KOPT-K1 (cell line): ENCODE measurements around the gene NAPG.
"Not testable (repeated sequence)": the region's sequence is repeated elsewhere in the genome, so short reads cannot be mapped to it uniquely, and the experiment has no call there.

Experiments
- H3K27ac ChIP-seq: fragments of 200-600 bp; sonication (generic); 2 replicates; pipeline ENCODE4 v1.5.1; 2016; ENCODE audit warnings: antibody characterized with exemption, mild to moderate bottlenecking, low read depth, low read length; ENCODE audit not compliant: poor library complexity, severe bottlenecking
- H3K36me3 ChIP-seq: fragments of 200-600 bp; sonication (generic); 2 replicates; pipeline ENCODE4 v1.5.1; 2017; ENCODE audit warnings: antibody characterized with exemption, mild to moderate bottlenecking, low read length, moderate library complexity; ENCODE audit not compliant: insufficient read depth
- H3K9me3 ChIP-seq: fragments of 200-600 bp; sonication (generic); 2 replicates; pipeline ENCODE4 v1.5.1; 2017; ENCODE audit warnings: antibody characterized with exemption, low read length, mild to moderate bottlenecking; ENCODE audit not compliant: insufficient read depth, poor library complexity, severe bottlenecking

NAPG gene

GRCh38 chr18:10571537-10571936 is 45.7 kb downstream of the NAPG start:
- Histone ChIP-seq H3K36me3 (no peaks in the 10 kb centered on the region), H3K9me3 (no peaks in the 10 kb centered on the region), H3K27ac (no peak overlapping the region)

GRCh38 chr18:10573261-10573660 is 47.4 kb downstream of the NAPG start:
- H3K36me3 ChIP-seq, H3K27ac ChIP-seq, H3K9me3 ChIP-seq: not testable (repeated sequence)

DNA sequence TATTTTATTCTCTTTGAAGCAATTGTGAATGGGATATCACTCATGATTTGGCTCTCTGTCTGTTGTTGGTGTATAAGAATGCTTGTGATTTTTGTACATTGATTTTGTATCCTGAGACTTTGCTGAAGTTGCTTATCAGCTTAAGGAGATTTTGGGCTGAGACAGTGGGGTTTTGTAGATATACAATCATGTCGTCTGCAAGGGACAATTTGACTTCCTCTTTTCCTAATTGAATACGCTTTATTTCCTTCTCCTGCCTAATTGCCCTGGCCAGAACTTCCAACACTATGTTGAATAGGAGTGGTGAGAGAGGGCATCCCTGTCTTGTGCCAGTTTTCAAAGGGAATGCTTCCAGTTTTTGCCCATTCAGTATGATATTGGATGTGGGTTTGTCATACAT is 48.6 kb downstream of the NAPG start:
- not testable (repeated sequence) for H3K36me3 ChIP-seq, H3K27ac ChIP-seq, H3K9me3 ChIP-seq

- not testable (repeated sequence) for H3K36me3 ChIP-seq, H3K9me3 ChIP-seq, H3K27ac ChIP-seq
Observed at GRCh38 chr18:10577842-10578572, 52.2 kb downstream of the NAPG start.

- not testable (repeated sequence) for H3K9me3 ChIP-seq, H3K27ac ChIP-seq, H3K36me3 ChIP-seq
Observed at GRCh38 chr18:10578573-10578899, 52.7 kb downstream of the NAPG start.

DNA sequence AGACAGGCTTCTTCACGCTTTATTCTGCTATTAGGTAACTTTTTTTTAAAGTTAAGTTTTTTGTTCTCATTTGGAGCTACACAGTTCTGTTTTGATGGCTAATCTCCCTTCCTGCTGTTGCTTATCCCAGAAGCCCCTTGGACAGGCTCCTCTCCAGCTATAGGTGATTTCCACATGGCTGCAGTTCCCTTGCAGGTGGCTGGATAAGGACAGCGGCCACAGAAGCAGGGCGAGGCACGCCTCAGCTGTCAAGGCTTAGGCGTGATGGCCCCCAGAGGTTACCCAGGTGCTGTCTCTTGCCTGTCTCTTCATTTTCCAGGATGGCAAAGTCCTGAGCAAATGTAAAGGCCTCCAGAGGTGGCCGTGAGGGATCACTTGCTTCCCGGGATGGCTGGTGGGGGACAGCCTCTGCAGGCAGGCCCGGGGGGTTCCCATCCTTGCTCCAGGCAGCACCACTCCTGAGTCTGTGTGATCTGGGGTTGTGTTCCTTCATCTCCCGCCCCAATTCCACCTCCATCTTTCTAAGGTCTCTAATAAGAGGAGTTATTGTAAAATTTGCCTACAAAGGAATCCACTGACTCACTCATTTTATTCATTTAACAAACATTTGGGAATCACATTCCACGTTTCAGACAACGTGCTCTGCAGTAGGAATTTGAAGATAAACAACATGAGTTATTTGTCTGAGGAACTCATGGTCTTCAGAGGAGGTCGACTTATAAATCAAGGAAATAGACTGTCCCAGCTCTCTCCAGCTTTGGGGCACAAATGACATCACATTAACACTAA is 53.4 kb downstream of the NAPG start:
- no peaks in the 10 kb centered on the region for H3K9me3 ChIP-seq
- H3K36me3 ChIP-seq = no peaks in the 10 kb centered on the region
- H3K27ac ChIP-seq = no peak overlapping the region

DNA sequence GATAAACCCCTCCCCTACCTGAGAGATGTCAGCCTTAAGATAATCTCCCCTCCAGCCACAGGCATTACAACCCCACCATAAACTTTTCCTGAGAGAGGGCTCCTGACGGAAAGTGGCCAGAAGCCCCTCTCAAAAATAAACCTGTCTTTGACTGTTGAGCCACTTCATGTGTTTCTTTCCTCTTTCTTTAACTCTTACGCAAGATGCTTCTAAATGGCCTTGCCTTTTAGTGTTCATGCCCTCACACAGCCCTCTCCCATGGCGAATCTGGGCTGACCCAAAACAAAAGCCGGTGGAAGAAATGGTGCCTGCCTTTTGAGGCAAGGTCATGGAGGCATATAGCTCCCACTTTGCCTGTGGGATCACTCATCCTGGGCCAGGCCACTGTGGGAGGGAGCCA is 54.4 kb downstream of the NAPG start:
- Histone ChIP-seq H3K36me3 (no peaks in the 10 kb centered on the region), H3K27ac (no peak overlapping the region)

DNA sequence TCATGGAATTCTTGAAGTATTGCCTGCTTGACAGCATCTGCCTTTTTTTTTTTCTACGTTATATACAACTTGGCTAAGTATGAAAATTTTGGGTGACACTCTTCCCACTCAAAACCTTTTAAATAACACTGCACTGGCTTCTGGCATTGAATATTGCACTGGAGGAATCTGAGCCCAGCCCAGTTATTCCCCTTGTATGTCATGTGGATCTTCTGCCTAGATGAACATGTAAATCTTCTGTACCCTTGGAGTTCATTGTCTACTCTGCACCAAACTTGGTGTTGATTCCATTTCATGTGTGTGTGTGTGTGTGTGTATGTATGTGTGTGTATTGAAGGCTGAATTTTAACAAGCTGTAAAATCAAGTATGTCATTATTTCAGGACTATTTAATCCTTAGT is 59.4 kb downstream of the NAPG start:
- H3K36me3 ChIP-seq = no peaks in the 10 kb centered on the region
- no peak overlapping the region for H3K27ac ChIP-seq
- H3K9me3 ChIP-seq = no peaks in the 10 kb centered on the region

More for the DNA sequence above, 54.4 kb downstream of the NAPG start:
- H3K9me3 ChIP-seq = no peaks in the 10 kb centered on the region

DNA sequence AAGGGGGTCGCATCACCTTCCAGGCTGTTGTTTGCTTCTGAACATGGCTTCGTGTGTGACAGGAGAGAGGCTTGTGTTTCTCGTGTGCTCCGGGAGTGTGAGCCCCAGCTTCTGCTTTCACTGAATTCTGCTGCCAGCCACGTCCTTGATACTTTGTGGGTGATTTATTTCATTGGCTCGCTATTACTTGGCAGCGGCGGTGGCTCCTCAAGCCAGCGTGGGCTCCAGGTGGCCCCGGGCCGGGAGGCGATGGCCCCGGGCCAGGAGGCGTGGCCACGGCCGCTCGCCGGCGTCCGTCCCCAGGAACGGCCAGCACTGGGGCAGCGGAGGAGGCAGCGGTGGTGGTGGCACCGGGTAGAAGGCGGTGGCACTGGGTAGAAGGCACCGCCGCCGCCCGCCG is 63.1 kb downstream of the NAPG start:
- Histone ChIP-seq H3K36me3 (no peaks in the 10 kb centered on the region), H3K27ac (no peak overlapping the region), H3K9me3 (no peaks in the 10 kb centered on the region)

DNA sequence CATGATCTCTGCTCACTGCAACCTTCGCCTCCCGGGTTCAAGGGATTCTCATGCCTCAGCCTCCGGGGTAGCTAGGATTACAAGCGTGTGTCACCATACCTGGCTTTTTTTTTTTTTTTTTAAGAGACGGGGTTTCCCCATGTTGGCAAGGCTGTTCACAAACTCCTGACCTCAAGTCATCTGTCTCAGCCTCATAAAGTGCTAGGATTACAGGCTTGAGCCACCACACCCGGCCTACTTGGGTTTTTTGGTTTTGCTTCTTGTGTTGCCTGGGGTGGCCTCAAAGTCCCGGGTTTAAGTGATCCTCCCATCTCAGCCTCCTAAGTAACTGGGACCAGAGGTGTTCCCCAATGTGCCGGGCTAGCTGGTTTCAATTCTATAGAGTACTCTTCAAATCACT is 64.6 kb downstream of the NAPG start:
- no peak overlapping the region for H3K27ac ChIP-seq
- no peaks in the 10 kb centered on the region for H3K9me3 ChIP-seq
- H3K36me3 ChIP-seq = no peaks in the 10 kb centered on the region

DNA sequence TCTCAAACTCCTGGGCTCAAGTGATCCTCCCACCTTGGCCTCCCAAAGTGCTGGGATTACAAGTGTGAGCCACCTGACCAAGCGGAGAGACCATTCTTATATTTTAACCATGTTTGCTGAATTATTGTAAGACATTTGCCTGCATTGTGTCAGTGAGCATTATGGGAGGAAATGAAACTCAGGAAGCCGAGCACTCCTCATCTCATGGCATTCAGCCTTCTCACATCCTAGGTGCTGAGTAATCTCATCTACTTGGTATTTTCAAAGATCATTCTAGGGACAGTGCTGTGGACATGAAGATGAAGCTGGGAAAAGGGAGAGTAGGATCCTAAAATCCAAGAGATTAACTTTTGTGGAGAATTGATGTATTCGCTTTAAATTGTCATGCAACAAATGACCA is 66.1 kb downstream of the NAPG start:
- no peaks in the 10 kb centered on the region for H3K9me3 ChIP-seq
- H3K27ac ChIP-seq = no peak overlapping the region
- no peaks in the 10 kb centered on the region for H3K36me3 ChIP-seq

DNA sequence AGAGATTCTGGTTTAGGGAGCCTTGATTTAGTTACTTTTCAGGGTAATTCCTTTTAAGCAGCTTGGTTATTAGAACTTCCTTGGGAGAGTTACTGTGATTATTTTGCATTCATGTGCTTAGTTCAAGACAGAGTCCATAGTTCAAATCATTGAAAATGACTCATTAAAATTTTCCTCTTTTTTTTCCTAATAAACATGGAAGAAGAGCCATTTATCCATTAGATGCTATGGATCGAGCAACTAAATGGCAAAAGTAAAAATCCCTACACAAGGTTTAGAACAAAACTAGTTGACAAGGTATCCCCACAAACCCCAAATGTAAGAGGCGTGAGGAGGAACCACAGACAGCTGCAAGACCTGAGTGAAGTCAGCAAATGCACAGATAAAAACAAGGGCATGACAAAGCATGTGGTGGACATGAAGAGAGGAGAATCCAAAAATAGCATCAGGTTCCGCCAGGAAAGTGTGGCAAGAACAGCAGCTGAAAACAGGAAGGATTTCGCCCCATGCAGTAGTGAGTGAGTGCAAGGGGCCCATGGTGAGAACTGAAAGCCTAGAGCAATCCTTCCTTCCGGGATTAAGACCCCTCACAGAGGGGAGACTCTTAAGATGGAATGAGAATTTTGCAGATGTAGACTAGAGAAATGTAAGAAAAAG is 67.7 kb downstream of the NAPG start:
- H3K27ac ChIP-seq, H3K9me3 ChIP-seq, H3K36me3 ChIP-seq: not testable (repeated sequence)

DNA sequence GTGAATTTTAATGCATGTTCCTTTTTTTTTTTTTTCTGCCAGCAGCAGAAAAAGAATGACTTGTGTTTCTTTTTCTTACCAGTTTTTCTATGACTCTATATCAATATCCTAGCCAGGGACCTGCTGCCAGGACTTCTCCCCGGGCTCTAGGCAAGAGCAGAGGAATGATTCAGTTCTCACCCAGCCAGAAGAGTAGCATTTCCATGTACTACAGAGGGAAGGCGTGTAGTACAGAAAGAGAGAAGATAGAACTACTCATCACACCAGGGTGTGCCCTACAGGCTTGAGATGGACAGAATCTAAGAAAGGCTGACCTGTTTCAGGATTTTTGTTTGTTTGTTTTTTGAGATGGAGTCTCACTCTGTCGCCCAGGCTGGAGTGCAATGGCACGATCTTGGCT is 70.1 kb downstream of the NAPG start:
- H3K36me3 ChIP-seq, H3K9me3 ChIP-seq, H3K27ac ChIP-seq: not testable (repeated sequence)

- H3K36me3 ChIP-seq, H3K9me3 ChIP-seq, H3K27ac ChIP-seq: not testable (repeated sequence)
Observed at GRCh38 chr18:10597695-10598094, 71.9 kb downstream of the NAPG start.

- peaks cover 13% of the 10 kb centered on the region for H3K9me3 ChIP-seq
- not testable (repeated sequence) for H3K27ac ChIP-seq, H3K36me3 ChIP-seq
Observed at GRCh38 chr18:10600701-10601100, 74.9 kb downstream of the NAPG start.
